Measurements from ENCODE around the gene ICAM4. TPM values are rescaled to one million over a fixed set of nuclear protein-coding genes. Genes with fewer than 3 reads are reported as not detected.

Gene ICAM4
- total RNA-seq, 1 experiment from 2014 or later = 0.52 TPM

DNA sequence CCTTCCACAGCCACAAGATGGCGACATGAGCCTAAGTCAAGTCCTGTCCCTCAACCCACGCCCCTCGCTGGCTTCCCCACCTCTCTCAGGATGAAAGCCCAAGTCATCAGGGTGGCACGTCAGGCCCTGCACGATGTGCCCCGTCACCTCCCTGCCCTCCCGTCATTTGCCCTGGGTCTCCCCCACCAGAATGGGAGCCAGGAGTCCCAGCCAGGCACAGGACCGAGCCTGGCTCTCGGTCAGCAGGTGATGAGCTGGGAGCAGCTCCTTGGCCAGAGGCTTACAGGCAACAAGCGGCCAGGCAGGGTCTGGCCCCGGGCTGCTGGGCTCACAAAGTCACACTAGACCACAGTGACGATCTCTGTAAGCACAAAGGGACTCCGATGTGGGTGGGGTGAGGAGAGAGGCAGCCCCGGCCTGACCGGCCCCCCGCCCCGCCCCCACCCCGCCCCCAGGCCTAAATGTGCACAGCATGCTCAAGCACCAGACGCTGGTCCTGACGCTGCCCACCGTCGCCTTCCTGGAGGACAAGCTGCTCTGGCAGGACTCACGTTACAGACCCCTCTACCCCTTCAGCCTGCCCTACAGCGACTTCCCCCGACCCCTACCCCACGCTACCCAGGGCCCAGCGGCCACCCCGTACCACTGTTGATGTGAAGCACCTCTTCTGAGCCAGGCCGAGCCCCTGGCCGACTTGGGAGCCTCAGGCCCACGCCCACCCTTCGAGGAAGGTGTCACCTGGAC, 27.4 kb upstream of the ICAM4 start:
- no TSS peak for BruUV-seq (replicated peaks)
- DNase-seq = peak; percentile 83 to 86
- peaks cover 6% of the 10 kb centered on the region; the same call in 1 of the 2 replicates for H3K36me3 ChIP-seq (ENCODE audit: low read depth)

DNA sequence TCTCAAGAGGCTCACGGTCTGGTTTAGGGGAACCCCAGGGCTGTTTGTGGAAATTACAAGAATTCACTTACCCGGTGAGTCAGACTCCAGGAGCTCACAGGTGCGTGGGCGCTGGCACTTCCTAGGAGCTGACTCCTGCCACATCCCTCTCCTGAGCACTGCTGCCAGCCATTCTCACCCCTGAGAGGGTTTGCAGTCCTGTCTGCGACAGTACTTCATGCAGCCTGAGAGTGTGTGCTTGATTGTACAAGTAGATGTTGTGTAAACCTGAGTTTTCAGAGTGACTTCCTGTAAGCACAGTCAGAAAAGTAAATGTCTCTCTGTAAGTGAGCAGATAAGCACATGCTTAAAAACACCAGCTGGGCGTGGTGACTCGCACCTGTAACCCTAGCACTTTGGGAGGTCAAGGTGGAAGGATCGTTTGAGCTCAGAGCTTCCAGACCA, 26.6 kb upstream of the ICAM4 start:
- H3K36me3 ChIP-seq (ENCODE audit: low read depth) = peaks cover 3% of the 10 kb centered on the region; the same call in 1 of the 2 replicates
- peaks cover 18% of the 10 kb centered on the region for H3K4me1 ChIP-seq (replicated peaks; ENCODE audit: insufficient read depth)
- no peak overlapping the region for H3K4me2 ChIP-seq
- intact Hi-C loops (cut with micrococcal nuclease; ENCODE audit: unreplicated experiment) = loop anchor here (10.0 kb wide), 1 partner anchor 305 kb away; the partner anchor contains the start of genes CDKN2D and KRI1
- no peaks in the 10 kb centered on the region for H3K9me2 ChIP-seq (ENCODE audit: insufficient read depth)
- DNase-seq = peak in 1 of 2 experiments; percentile 76
- BruUV-seq (replicated peaks) = no TSS peak
- peaks cover 49% of the 10 kb centered on the region for H3F3A ChIP-seq (ENCODE audit: insufficient read depth, low read depth)
- 0 out of 2 replicates have a peak overlapping the region, but pooled peaks have one; percentile 5 for H3K27ac ChIP-seq
- no peak overlapping the region for H3K4me3 ChIP-seq
- ChIA-PET POLR2A (ENCODE audit: unreplicated experiment) (interaction anchor here (0.6 to 0.8 kb wide), 5 partner anchors 31 to 490 kb away, joined by 3 to 10 read pairs (median 4); no protein-coding TSS in a partner anchor), CTCF (interaction anchor here (0.6 to 3.2 kb wide), 8 partner anchors 10 to 140 kb away, joined by 3 to 30 read pairs (median 6); partner anchors contain the start of genes ICAM5 and TYK2)
- H2AFZ ChIP-seq = no peak overlapping the region
- H3K9me3 ChIP-seq (ENCODE audit: insufficient read depth, low read depth) = no peaks in the 10 kb centered on the region
- TF ChIP-seq EZH2 (IDR thresholded peaks at IDR 0.05; ENCODE audit: low read depth) = no peak
- TF ChIP-seq, protein P1, sequence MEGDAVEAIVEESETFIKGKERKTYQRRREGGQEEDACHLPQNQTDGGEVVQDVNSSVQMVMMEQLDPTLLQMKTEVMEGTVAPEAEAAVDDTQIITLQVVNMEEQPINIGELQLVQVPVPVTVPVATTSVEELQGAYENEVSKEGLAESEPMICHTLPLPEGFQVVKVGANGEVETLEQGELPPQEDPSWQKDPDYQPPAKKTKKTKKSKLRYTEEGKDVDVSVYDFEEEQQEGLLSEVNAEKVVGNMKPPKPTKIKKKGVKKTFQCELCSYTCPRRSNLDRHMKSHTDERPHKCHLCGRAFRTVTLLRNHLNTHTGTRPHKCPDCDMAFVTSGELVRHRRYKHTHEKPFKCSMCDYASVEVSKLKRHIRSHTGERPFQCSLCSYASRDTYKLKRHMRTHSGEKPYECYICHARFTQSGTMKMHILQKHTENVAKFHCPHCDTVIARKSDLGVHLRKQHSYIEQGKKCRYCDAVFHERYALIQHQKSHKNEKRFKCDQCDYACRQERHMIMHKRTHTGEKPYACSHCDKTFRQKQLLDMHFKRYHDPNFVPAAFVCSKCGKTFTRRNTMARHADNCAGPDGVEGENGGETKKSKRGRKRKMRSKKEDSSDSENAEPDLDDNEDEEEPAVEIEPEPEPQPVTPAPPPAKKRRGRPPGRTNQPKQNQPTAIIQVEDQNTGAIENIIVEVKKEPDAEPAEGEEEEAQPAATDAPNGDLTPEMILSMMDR (conservative IDR thresholded peaks at IDR 0.05) = no peak
- H4K20me1 ChIP-seq (ENCODE audit: insufficient read depth) = 0 out of 2 replicates have a peak, but pooled peaks cover 3% of the 10 kb centered on the region
- H3K79me2 ChIP-seq (ENCODE audit: low read depth) = no peaks in the 10 kb centered on the region
- H3K27me3 ChIP-seq (ENCODE audit: insufficient read depth, low read depth) = no peaks in the 10 kb centered on the region

More for the DNA sequence above, 27.4 kb upstream of the ICAM4 start:
- H3K27me3 ChIP-seq (ENCODE audit: insufficient read depth, low read depth) = no peaks in the 10 kb centered on the region
- 0 out of 2 replicates have a peak, but pooled peaks cover 3% of the 10 kb centered on the region for H4K20me1 ChIP-seq (ENCODE audit: insufficient read depth)
- TF ChIP-seq, protein P1 (conservative IDR thresholded peaks at IDR 0.05) = peak; percentile 89
- TF ChIP-seq EZH2 (IDR thresholded peaks at IDR 0.05; ENCODE audit: low read depth) = no peak
- 0 out of 2 replicates have a peak overlapping the region, but pooled peaks have one; percentile 5 for H3K27ac ChIP-seq
- H3K4me3 ChIP-seq = no peak overlapping the region
- ChIA-PET POLR2A (ENCODE audit: unreplicated experiment) (interaction anchor here (0.5 to 0.6 kb wide), 3 partner anchors 17 to 433 kb away, joined by 3 to 22 read pairs (median 3); no protein-coding TSS in a partner anchor), CTCF (interaction anchor here (0.5 to 3.2 kb wide), 19 partner anchors 10 to 640 kb away, joined by 3 to 30 read pairs (median 5); partner anchors contain the start of genes ICAM1, ICAM5 and TYK2)
- peaks cover under 1% of the 10 kb centered on the region; the same call in 1 of the 2 replicates for H3K79me2 ChIP-seq (ENCODE audit: low read depth)
- no peaks in the 10 kb centered on the region for H3K9me3 ChIP-seq (ENCODE audit: insufficient read depth, low read depth)
- peaks cover 18% of the 10 kb centered on the region for H3K4me1 ChIP-seq (replicated peaks; ENCODE audit: insufficient read depth)
- no peak overlapping the region for H2AFZ ChIP-seq
- H3K9me2 ChIP-seq (ENCODE audit: insufficient read depth) = no peaks in the 10 kb centered on the region
- intact Hi-C loops (cut with micrococcal nuclease; ENCODE audit: unreplicated experiment) = loop anchor here (1.0 to 5.0 kb wide), 2 partner anchors 130 to 218 kb away; no protein-coding TSS in a partner anchor
- no peak overlapping the region for H3K4me2 ChIP-seq
- peaks cover 49% of the 10 kb centered on the region for H3F3A ChIP-seq (ENCODE audit: insufficient read depth, low read depth)

DNA sequence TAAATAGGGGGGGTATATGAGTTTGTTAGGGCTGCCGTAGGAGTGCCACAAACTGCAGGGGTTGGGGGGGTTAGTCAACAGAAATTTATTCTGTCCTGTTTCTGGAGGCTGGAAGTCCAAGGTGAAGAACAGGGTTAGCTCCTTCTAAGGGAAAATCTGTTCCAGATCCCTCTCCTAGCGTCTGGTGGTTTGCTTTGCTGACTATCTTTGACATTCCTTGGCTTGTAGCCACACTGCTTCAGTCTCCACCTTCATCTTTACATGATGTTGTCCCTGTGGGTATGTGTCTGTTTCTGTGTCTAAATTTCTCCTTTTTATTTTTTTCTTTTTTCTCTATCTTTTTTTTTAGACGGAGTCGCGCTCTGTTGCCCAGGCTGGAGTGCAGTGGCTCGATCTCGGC, 24.0 kb upstream of the ICAM4 start:
- no TSS peak for BruUV-seq (replicated peaks)
- Histone ChIP-seq H3K4me2 (no peak overlapping the region), H3K4me1 (replicated peaks; ENCODE audit: insufficient read depth) (peaks cover 18% of the 10 kb centered on the region), H3K27me3 (ENCODE audit: insufficient read depth, low read depth) (no peaks in the 10 kb centered on the region), H3F3A (ENCODE audit: insufficient read depth, low read depth) (peaks cover 32% of the 10 kb centered on the region), H3K36me3 (ENCODE audit: low read depth) (no peaks in the 10 kb centered on the region), H4K20me1 (ENCODE audit: insufficient read depth) (0 out of 2 replicates have a peak, but pooled peaks cover 3% of the 10 kb centered on the region), H3K27ac (no peak overlapping the region), H3K9me3 (ENCODE audit: insufficient read depth, low read depth) (no peaks in the 10 kb centered on the region), H2AFZ (no peak overlapping the region), H3K4me3 (no peak overlapping the region), H3K79me2 (ENCODE audit: low read depth) (no peaks in the 10 kb centered on the region), H3K9me2 (ENCODE audit: insufficient read depth) (no peaks in the 10 kb centered on the region)
- POLR2A ChIA-PET (ENCODE audit: unreplicated experiment) = no interaction called here
- DNase-seq = no peak
- intact Hi-C loops (cut with micrococcal nuclease; ENCODE audit: unreplicated experiment) = loop anchor here (10.0 kb wide), 1 partner anchor 302 kb away; the partner anchor contains the start of genes CDKN2D and KRI1
- TF ChIP-seq EZH2 (IDR thresholded peaks at IDR 0.05; ENCODE audit: low read depth) = no peak
- TF ChIP-seq, protein P1 (conservative IDR thresholded peaks at IDR 0.05) = no peak
- CTCF ChIA-PET = interaction anchor here (0.7 kb wide), 1 partner anchor 216 kb away, joined by 3 read pairs; no protein-coding TSS in a partner anchor
